ENCODE data around the gene CORO6.
A peak's percentile ranks its signal among the peaks of the same experiment; 100 is the strongest.

The CORO6 gene

GRCh38 chr17:29575511-29576213 is 47.0 kb downstream of the CORO6 start:
- no peak for DNase-seq

- DNase-seq: no peak
These were observed 47.8 kb downstream of the CORO6 start for GRCh38 chr17:29574732-29575510.

GRCh38 chr17:29573871-29574731 is 48.6 kb downstream of the CORO6 start:
- no peak for DNase-seq

- no peak for DNase-seq
These were observed 49.2 kb downstream of the CORO6 start for GRCh38 chr17:29573558-29573869.

- no peak for DNase-seq
These were observed 49.8 kb downstream of the CORO6 start for GRCh38 chr17:29572691-29573557.

GRCh38 chr17:29571883-29572681 is 50.6 kb downstream of the CORO6 start:
- DNase-seq: no peak

GRCh38 chr17:29571486-29571882 is 51.2 kb downstream of the CORO6 start:
- no peak for DNase-seq

- no peak for DNase-seq
These were observed 52.2 kb downstream of the CORO6 start for GRCh38 chr17:29570521-29570920.

- no peak for DNase-seq
These were observed 53.3 kb downstream of the CORO6 start for GRCh38 chr17:29569245-29569950.

- DNase-seq: peak; percentile 81
These were observed 54.1 kb downstream of the CORO6 start, which contains the start of gene TP53I13 for GRCh38 chr17:29568331-29569244. TP53I13 (plus strand) TSS chr17:29568701; CDS start chr17:29568759, 58 bp downstream.

- peak; percentile 79 for DNase-seq
These were observed 55.0 kb downstream of the CORO6 start for GRCh38 chr17:29567554-29568330.

GRCh38 chr17:29567304-29567553 is 55.5 kb downstream of the CORO6 start:
- no peak for DNase-seq

- DNase-seq: peak; percentile 78
These were observed 56.0 kb downstream of the CORO6 start, which contains the start of gene ABHD15 for GRCh38 chr17:29566473-29567303. ABHD15 (minus strand) TSS chr17:29567037; CDS start chr17:29566966, 71 bp downstream.

GRCh38 chr17:29565643-29566472 is 56.9 kb downstream of the CORO6 start:
- DNase-seq: peak; percentile 62

Measured in 8988T (cell line).